Ovary (tissue), 10 donors: Measurements from ENCODE around the gene MYOC. TPM values are rescaled to one million over a fixed set of nuclear protein-coding genes. Genes with fewer than 3 reads are reported as not detected.
"Not testable (repeated sequence)": the region's sequence is repeated elsewhere in the genome, so short reads cannot be mapped to it uniquely, and the experiment has no call there.

ENCODE experiments used
- DNase-seq, 5 donors: peaks; one replicate each; pipeline ENCODE4 v3.0.0-alpha.2; 2019 to 2020
- H3K27ac ChIP-seq, 2 donors: fragments of 200-600 bp; one replicate each; pipeline versions ENCODE4 v1.5.1 to v1.8.0; 2019 to 2022
- H3K27me3 ChIP-seq: fragments of 200-600 bp; one replicate; pipeline ENCODE4 v1.8.0; 2022
- H3K36me3 ChIP-seq: fragments of 200-600 bp; sonication (generic); one replicate; pipeline ENCODE4 v1.5.1; 2019
- H3K4me1 ChIP-seq: one replicate; pipeline ENCODE4 v1.8.1; 2013; ENCODE audit warnings: mild to moderate bottlenecking, moderate library complexity; ENCODE audit not compliant: insufficient read depth
- H3K4me3 ChIP-seq: fragments of 200-600 bp; sonication (generic); one replicate; pipeline ENCODE4 v1.5.1; 2017
- H3K9me3 ChIP-seq, 2 donors: fragments of 200-600 bp in 1 of 2; sonication (generic) in 1 of 2; one replicate each; pipeline versions ENCODE4 v1.5.1 to v1.8.1; 2013 to 2019; ENCODE audit warnings: mild to moderate bottlenecking in 1 of 2, moderate library complexity in 1 of 2
- CTCF ChIP-seq, 3 donors: fragments of 450-650 bp in 2 of 3; fragments of 200-600 bp in 1 of 3; IDR thresholded peaks; one replicate each; pipeline versions ENCODE4 v1.5.1 to v1.8.0; 2016 to 2022; ENCODE audit warnings: antibody characterized with exemption in 3 of 3, mild to moderate bottlenecking in 1 of 3
- EP300 ChIP-seq: sonication (generic); formaldehyde crosslinking; IDR thresholded peaks from one replicate; pipeline ENCODE4 v1.6.1; 2017; ENCODE audit warnings: antibody characterized with exemption
- POLR2A ChIP-seq: fragments of 450-650 bp; IDR thresholded peaks from one replicate; pipeline ENCODE4 v1.6.1; 2017; ENCODE audit warnings: antibody characterized with exemption, mild to moderate bottlenecking, moderate library complexity
- WGBS, 3 donors: extraction: QIAGEN DNeasy Blood & Tissue Kit in 1 of 3; methylation state at CpG; one replicate each; pipeline versions ENCODE4 v1.1.5 to v1.1.7; 2013 to 2017; 5-methylcytosine and 5-hydroxymethylcytosine counted together
- intact Hi-C, 4 donors: fragments of 100-400 bp; cut with DNase I; formaldehyde crosslinking; loops; one replicate each; pipeline versions ENCODE4 v1.11.0 to v1.15.1; 2022 to 2023
- long read RNA-seq, 3 donors: library from polyadenylated mRNA in 2 of 3; unstranded in 2 of 3; transcript quantifications; one replicate each; pipeline ENCODE4 v2.0.0 and lab custom pipeline, GENCODE V29; 2021 to 2026
- polyA plus RNA-seq, 2 donors: library from polyadenylated mRNA; stranded (reverse); fragments of 200-250 nt in 1 of 2; fragments of 350-450 nt in 1 of 2; fragmentation: Illumina TruSeq in 1 of 2; extraction: RNeasy Lipid Tissue Mini Kit (QIAGEN cat#74804) in 1 of 2; gene quantifications; one replicate each; pipeline ENCODE4 v1.2.3, GENCODE V29; 2013 to 2014
- total RNA-seq, 7 donors: library from RNA; depleted of rRNA in 2 of 7; stranded (reverse); fragments of >200 nt in 2 of 7; fragmentation: NEBNext Ultra II Directional in 3 of 7; extraction: Animal tissue kit (Norgen Biotek cat#: 25700) in 3 of 7; gene quantifications; one replicate each; pipeline versions ENCODE4 v1.1.0 to v1.2.4, GENCODE V29; 2016 to 2023
- donor health status: DM: no; HTN: no; CAD: no; lungs with moderate emphysema.
- donor health status: DM: no; HTN: no; CAD: no.
- donor health status: Bipolar disorder and iron deficiency.
- donor health status: DM: yes; HTN: yes; CAD: no.
- donor health status: DM: no; HTN: no; CAD: no.
- donor health status: DM: yes; HTN: yes; CAD: no.

The MYOC gene
- 1 to 10 TPM in 5 of 7 donors, under 1 TPM in 1, not detected in 1; 0.72 to 7.1 (median 1.1) TPM for total RNA-seq
- 1 to 10 TPM in 1 of 2 donors, under 1 TPM in 1; 0.56 to 9.4 TPM for polyA plus RNA-seq
- long read RNA-seq, donor 1, transcript MYOC-201 (3 exons, 2,095 nt): major isoform, 30 of 32 reads
- long read RNA-seq, donor 1, partial matches to known transcripts: 0 of 32 reads
- long read RNA-seq, donor 1, other reads (novel, unspliced or antisense): 2 of 32 reads
- long read RNA-seq, donor 2: 0 reads
- long read RNA-seq, donor 3, partial matches to known transcripts: 1 of 2 reads
- long read RNA-seq, donor 3, other reads (novel, unspliced or antisense): 0 of 2 reads

- intact Hi-C loops: loop anchor here in 1 of 4 donors (5.0 kb wide), 1 partner anchor 60 kb away; no protein-coding TSS in a partner anchor
- 49 to 58% (median 57%) methylated on average over 8 of the region's 8 CpGs for WGBS, 3 donors
- Histone ChIP-seq H3K4me3 (no peak within 1 kb of the TSS), H3K4me1 (peaks cover 10% of the 10 kb centered on the region), H3K9me3 (no peaks in the 10 kb centered on the region), H3K27ac (peak within 1 kb of the TSS in 1 of 2 donors; percentile 74), H3K36me3 (no peaks in the 10 kb centered on the region), H3K27me3 (no peaks in the 10 kb centered on the region)
- DNase-seq: no peak
- no peak for TF ChIP-seq CTCF (IDR thresholded peaks at IDR 0.05)
- TF ChIP-seq POLR2A: no peak
- TF ChIP-seq EP300: no peak
Observed at GRCh38 chr1:171652234-171652822, at the start of gene MYOC. TSS of gene MYOC (minus strand) at chr1:171652688. CDS start at chr1:171652611, 77 bp downstream.

GRCh38 chr1:171699531-171699930 lies 47.0 kb upstream of the MYOC start:
- WGBS, 3 donors: 63 to 71% (median 64%) methylated on average over 2 of the region's 2 CpGs
- intact Hi-C loops: no loop called here
- TF ChIP-seq CTCF (IDR thresholded peaks at IDR 0.05): no peak
- no peak for TF ChIP-seq POLR2A
- TF ChIP-seq EP300: no peak
- Histone ChIP-seq H3K36me3 (no peaks in the 10 kb centered on the region), H3K4me1 (no peaks in the 10 kb centered on the region), H3K27me3 (no peaks in the 10 kb centered on the region), H3K4me3 (no peak overlapping the region), H3K27ac (no peak overlapping the region), H3K9me3 (no peaks in the 10 kb centered on the region)
- DNase-seq: no peak

- H3K36me3 ChIP-seq, H3K9me3 ChIP-seq, H3K27ac ChIP-seq, intact Hi-C loops, H3K4me3 ChIP-seq, H3K27me3 ChIP-seq, DNase-seq, H3K4me1 ChIP-seq: not testable (repeated sequence)
- 89 to 97% (median 91%) methylated on average over 14 of the region's 14 CpGs for WGBS, 3 donors
Observed at GRCh38 chr1:171695772-171696171, 43.3 kb upstream of the MYOC start.

- H3K27me3 ChIP-seq, H3K36me3 ChIP-seq, H3K9me3 ChIP-seq, DNase-seq, H3K4me3 ChIP-seq, H3K27ac ChIP-seq, intact Hi-C loops, H3K4me1 ChIP-seq: not testable (repeated sequence)
- WGBS, 3 donors: 84 to 98% (median 95%) methylated on average over 6 to 15 of the region's 23 CpGs
Observed at GRCh38 chr1:171693541-171693940, 41.1 kb upstream of the MYOC start.

- Histone ChIP-seq H3K27ac (no peak overlapping the region), H3K27me3 (no peaks in the 10 kb centered on the region), H3K4me1 (no peaks in the 10 kb centered on the region), H3K4me3 (no peak overlapping the region), H3K9me3 (no peaks in the 10 kb centered on the region), H3K36me3 (no peaks in the 10 kb centered on the region)
- intact Hi-C loops: loop anchor here in 1 of 4 donors (5.0 kb wide), 1 partner anchor 93 kb away; no protein-coding TSS in a partner anchor
- DNase-seq: no peak
- 76 to 81% (median 81%) methylated on average over 8 of the region's 8 CpGs for WGBS, 3 donors
- TF ChIP-seq POLR2A (no peak), CTCF (IDR thresholded peaks at IDR 0.05) (no peak), EP300 (no peak)
Observed at GRCh38 chr1:171683870-171684269, 31.4 kb upstream of the MYOC start.
